H9 (cell line): ENCODE data around the gene OTUD6A. TPM values are rescaled to one million over a fixed set of nuclear protein-coding genes. Genes with fewer than 3 reads are reported as not detected.

ENCODE experiments used
- DNase-seq: peaks from one replicate; pipeline ENCODE4 v3.0.0-alpha.2; 2017
- H2AFZ ChIP-seq: one replicate; pipeline ENCODE4 v1.6.1; 2013; ENCODE audit warnings: mild to moderate bottlenecking, low read length, control low read depth, moderate library complexity
- H2AK5ac ChIP-seq: 2 replicates; pipeline ENCODE4 v1.6.1; 2013; ENCODE audit warnings: low read length, control low read depth, mixed read lengths; ENCODE audit not compliant: insufficient read length
- H2BK120ac ChIP-seq: one replicate; pipeline ENCODE4 v1.6.1; 2013; ENCODE audit warnings: low read depth, mild to moderate bottlenecking, low read length, control low read depth, inconsistent platforms; ENCODE audit not compliant: poor library complexity, severe bottlenecking
- H2BK12ac ChIP-seq: 2 replicates; pipeline ENCODE4 v1.6.1; 2013; ENCODE audit warnings: low read length, control low read depth, mixed read lengths, low read depth; ENCODE audit not compliant: insufficient read length
- H2BK15ac ChIP-seq: 2 replicates; pipeline ENCODE4 v1.6.1; 2013; ENCODE audit warnings: low read depth, low read length, control low read depth
- H2BK20ac ChIP-seq: one replicate; pipeline ENCODE4 v1.6.1; 2013; ENCODE audit warnings: low read depth, mild to moderate bottlenecking, low read length, control low read depth, inconsistent platforms; ENCODE audit not compliant: poor library complexity, severe bottlenecking
- H2BK5ac ChIP-seq: 2 replicates; pipeline ENCODE4 v1.6.1; 2013; ENCODE audit warnings: low read length, control low read depth, mixed read lengths; ENCODE audit not compliant: insufficient read length
- H3K14ac ChIP-seq: 2 replicates; pipeline ENCODE4 v1.6.1; 2013; ENCODE audit warnings: low read length, control low read depth; ENCODE audit not compliant: insufficient read depth
- H3K18ac ChIP-seq: 2 replicates; pipeline ENCODE4 v1.6.1; 2013; ENCODE audit warnings: low read depth, mild to moderate bottlenecking, mixed read lengths, low read length, control low read depth; ENCODE audit not compliant: insufficient read length
- H3K23ac ChIP-seq: 2 replicates; pipeline ENCODE4 v1.6.1; 2013; ENCODE audit warnings: low read length, control low read depth, mixed read lengths, low read depth; ENCODE audit not compliant: insufficient read length
- H3K23me2 ChIP-seq: 2 replicates; pipeline ENCODE4 v1.6.1; 2013; ENCODE audit warnings: low read depth, mild to moderate bottlenecking, mixed read lengths, low read length, control low read depth; ENCODE audit not compliant: insufficient read length, poor library complexity, severe bottlenecking
- H3K27ac ChIP-seq: 2 replicates; pipeline ENCODE4 v1.5.1; 2013; ENCODE audit warnings: low read length, control low read depth, mixed read lengths, low read depth; ENCODE audit not compliant: insufficient read length
- H3K27me3 ChIP-seq: 2 replicates; pipeline ENCODE4 v1.6.1; 2013; ENCODE audit warnings: low read length, control low read depth, inconsistent platforms; ENCODE audit not compliant: insufficient read depth
- H3K4ac ChIP-seq: 2 replicates; pipeline ENCODE4 v1.6.1; 2013; ENCODE audit warnings: low read depth, mild to moderate bottlenecking, control low read depth, inconsistent platforms, low read length, moderate library complexity
- H3K4me1 ChIP-seq: 2 replicates; pipeline ENCODE4 v1.6.1; 2013; ENCODE audit warnings: low read length, control low read depth, inconsistent platforms; ENCODE audit not compliant: insufficient read depth
- H3K4me2 ChIP-seq: 2 replicates; pipeline ENCODE4 v1.6.1; 2013; ENCODE audit warnings: low read length, control low read depth, mixed read lengths; ENCODE audit not compliant: insufficient read length, insufficient read depth
- H3K56ac ChIP-seq: 2 replicates; pipeline ENCODE4 v1.6.1; 2013; ENCODE audit warnings: low read depth, mild to moderate bottlenecking, mixed read lengths, low read length, control low read depth; ENCODE audit not compliant: insufficient read length
- H3K79me1 ChIP-seq: 2 replicates; pipeline ENCODE4 v1.6.1; 2013; ENCODE audit warnings: low read depth, mild to moderate bottlenecking, moderate library complexity, low read length, control low read depth, inconsistent platforms; ENCODE audit not compliant: insufficient read depth, poor library complexity, severe bottlenecking
- H3K79me2 ChIP-seq: 2 replicates; pipeline ENCODE4 v1.6.1; 2013; ENCODE audit warnings: low read length, control low read depth, inconsistent platforms; ENCODE audit not compliant: insufficient read depth
- H3K9ac ChIP-seq: 2 replicates; pipeline ENCODE4 v1.6.1; 2013; ENCODE audit warnings: low read length, control low read depth, mixed read lengths; ENCODE audit not compliant: insufficient read length; ENCODE audit errors: extremely low read depth
- H3K9me3 ChIP-seq: one replicate; pipeline ENCODE4 v1.6.1; 2013; ENCODE audit warnings: low read depth, low read length, inconsistent platforms; ENCODE audit not compliant: control insufficient read depth
- H3T11ph ChIP-seq: one replicate; pipeline ENCODE4 v1.6.1; 2013; ENCODE audit warnings: mild to moderate bottlenecking, low read length, control low read depth, inconsistent platforms
- H4K20me1 ChIP-seq: one replicate; pipeline ENCODE4 v1.6.1; 2013; ENCODE audit not compliant: control insufficient read depth, insufficient read length, insufficient read depth
- H4K5ac ChIP-seq: 2 replicates; pipeline ENCODE4 v1.6.1; 2013; ENCODE audit warnings: low read depth, mild to moderate bottlenecking, mixed read lengths, low read length, control low read depth; ENCODE audit not compliant: insufficient read length
- H4K8ac ChIP-seq: replicated peaks from 2 replicates; pipeline ENCODE4 v1.6.1; 2013; ENCODE audit warnings: low read length, control low read depth, mixed read lengths, low read depth; ENCODE audit not compliant: insufficient read length
- H4K91ac ChIP-seq: 2 replicates; pipeline ENCODE4 v1.6.1; 2013; ENCODE audit warnings: low read depth, mild to moderate bottlenecking, moderate library complexity, mixed read lengths, low read length, control low read depth; ENCODE audit not compliant: insufficient read length
- H3K27ac Mint-ChIP-seq, 3 experiments: 2 replicates in 2 of 3; 3 replicates in 1 of 3; pipeline ENCODE4 v1.8.0; 2020 to 2021; ENCODE audit warnings: mixed read lengths in 3 of 3, mild to moderate bottlenecking in 1 of 3, moderate library complexity in 1 of 3
- H3K27me3 Mint-ChIP-seq: 2 replicates; pipeline ENCODE4 v1.8.0; 2021; ENCODE audit warnings: low read depth, mild to moderate bottlenecking, moderate library complexity, mixed read lengths
- H3K36me3 Mint-ChIP-seq, 3 experiments: 2 replicates in 2 of 3; 3 replicates in 1 of 3; pipeline ENCODE4 v1.8.0; 2020 to 2021; ENCODE audit warnings: low read depth in 3 of 3, mixed read lengths in 3 of 3; ENCODE audit not compliant: insufficient read depth in 1 of 3
- H3K4me1 Mint-ChIP-seq, 2 experiments: 2 replicates each; pipeline ENCODE4 v1.8.0; 2020; ENCODE audit warnings: mixed read lengths in 2 of 2
- H3K4me3 Mint-ChIP-seq, 2 experiments: 2 replicates in 1 of 2; 3 replicates in 1 of 2; pipeline ENCODE4 v1.8.0; 2020 to 2021; ENCODE audit warnings: mild to moderate bottlenecking in 2 of 2, mixed read lengths in 2 of 2, moderate library complexity in 1 of 2
- H3K9me3 Mint-ChIP-seq, 2 experiments: 2 replicates in 1 of 2; 3 replicates in 1 of 2; pipeline ENCODE4 v1.8.0; 2020; ENCODE audit warnings: mild to moderate bottlenecking in 2 of 2, mixed read lengths in 2 of 2, moderate library complexity in 1 of 2
- WGBS: extraction: QIAGEN DNeasy Blood & Tissue Kit; methylation state at CpG from one replicate; pipeline ENCODE4 v1.1.7; 2013; ENCODE audit warnings: missing lambda C conversion rate, low lambda C conversion rate, mixed read lengths; ENCODE audit not compliant: insufficient read length; ENCODE audit errors: extremely low coverage; 5-methylcytosine and 5-hydroxymethylcytosine counted together
- total RNA-seq: library from RNA; stranded (reverse); gene quantifications from 2 replicates; pipeline ENCODE4 v1.2.1, GENCODE V29; 2021
- TF ChIP-seq, protein P1 (sequence below): fragments of 200-600 bp; sonication (generic); conservative IDR thresholded peaks from 3 replicates; pipeline ENCODE4 v1.8.0; 2021; ENCODE audit warnings: antibody characterized with exemption, mild to moderate bottlenecking

The OTUD6A gene
- total RNA-seq, 1 experiment from 2014 or later: not detected

DNA sequence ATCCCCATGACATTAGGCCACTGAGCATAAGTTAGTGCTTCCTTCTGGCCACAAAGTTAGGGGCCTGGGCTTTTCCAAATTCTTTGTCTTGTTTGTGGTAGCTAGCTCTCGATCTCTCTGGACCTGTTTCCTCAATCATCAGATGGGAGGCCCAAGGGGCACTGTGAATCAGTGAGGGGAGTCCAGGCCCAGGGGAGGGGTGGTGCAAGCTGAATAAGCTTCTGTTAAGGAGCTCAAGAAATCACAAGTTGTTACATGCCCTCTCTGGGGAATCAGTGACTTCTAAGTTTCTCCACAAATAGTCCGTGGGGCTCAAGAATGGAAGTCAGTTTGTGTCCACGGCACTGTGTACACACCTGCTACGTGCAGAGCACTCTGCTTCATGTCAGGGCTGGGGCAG is 27.6 kb upstream of the OTUD6A start:
- no peak overlapping the region for H3K4ac ChIP-seq
- H3K14ac ChIP-seq: no peak overlapping the region
- peaks cover 45% of the 10 kb centered on the region for H3K9me3 ChIP-seq
- H4K20me1 ChIP-seq: no peaks in the 10 kb centered on the region
- Mint-ChIP-seq H3K4me1 (peaks cover 7 to 10% of the 10 kb centered on the region in 2 experiments; a peak in 3 of 4 replicates), H3K27me3 (no peaks in the 10 kb centered on the region; the same call in 1 of the 2 replicates), H3K9me3 (peaks cover 66 to 73% of the 10 kb centered on the region in 2 experiments), H3K27ac (no peak overlapping the region), H3K36me3 (peaks cover 0 to 15% (median 3%) of the 10 kb centered on the region in 3 experiments; a peak in 2 of 7 replicates), H3K4me3 (no peak overlapping the region)
- H2BK15ac ChIP-seq: no peak overlapping the region
- H3K27me3 ChIP-seq: no peaks in the 10 kb centered on the region
- H3K4me2 ChIP-seq: no peak overlapping the region
- no peak overlapping the region for H4K5ac ChIP-seq
- H3K4me1 ChIP-seq: no peaks in the 10 kb centered on the region
- H2AFZ ChIP-seq: no peak overlapping the region
- TF ChIP-seq, protein P1, sequence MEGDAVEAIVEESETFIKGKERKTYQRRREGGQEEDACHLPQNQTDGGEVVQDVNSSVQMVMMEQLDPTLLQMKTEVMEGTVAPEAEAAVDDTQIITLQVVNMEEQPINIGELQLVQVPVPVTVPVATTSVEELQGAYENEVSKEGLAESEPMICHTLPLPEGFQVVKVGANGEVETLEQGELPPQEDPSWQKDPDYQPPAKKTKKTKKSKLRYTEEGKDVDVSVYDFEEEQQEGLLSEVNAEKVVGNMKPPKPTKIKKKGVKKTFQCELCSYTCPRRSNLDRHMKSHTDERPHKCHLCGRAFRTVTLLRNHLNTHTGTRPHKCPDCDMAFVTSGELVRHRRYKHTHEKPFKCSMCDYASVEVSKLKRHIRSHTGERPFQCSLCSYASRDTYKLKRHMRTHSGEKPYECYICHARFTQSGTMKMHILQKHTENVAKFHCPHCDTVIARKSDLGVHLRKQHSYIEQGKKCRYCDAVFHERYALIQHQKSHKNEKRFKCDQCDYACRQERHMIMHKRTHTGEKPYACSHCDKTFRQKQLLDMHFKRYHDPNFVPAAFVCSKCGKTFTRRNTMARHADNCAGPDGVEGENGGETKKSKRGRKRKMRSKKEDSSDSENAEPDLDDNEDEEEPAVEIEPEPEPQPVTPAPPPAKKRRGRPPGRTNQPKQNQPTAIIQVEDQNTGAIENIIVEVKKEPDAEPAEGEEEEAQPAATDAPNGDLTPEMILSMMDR: no peak
- no peak overlapping the region for H2BK20ac ChIP-seq
- H2BK120ac ChIP-seq: no peak overlapping the region
- H2AK5ac ChIP-seq: no peak overlapping the region
- no peaks in the 10 kb centered on the region for H3K79me2 ChIP-seq
- no peak overlapping the region for H3K27ac ChIP-seq
- no peak overlapping the region for H3T11ph ChIP-seq
- H4K8ac ChIP-seq: no peak overlapping the region
- no peaks in the 10 kb centered on the region for H3K23me2 ChIP-seq
- no peak for DNase-seq
- no peak overlapping the region for H4K91ac ChIP-seq
- H3K23ac ChIP-seq: no peak overlapping the region
- no peak overlapping the region for H2BK5ac ChIP-seq
- no peak overlapping the region for H3K18ac ChIP-seq
- no peak overlapping the region for H3K56ac ChIP-seq
- no CpG with 5 or more reads among the region's 4 CpGs for WGBS
- no peaks in the 10 kb centered on the region for H3K79me1 ChIP-seq
- H3K9ac ChIP-seq: no peak overlapping the region
- no peak overlapping the region for H2BK12ac ChIP-seq
